Measurements from ENCODE around the gene DMD.

Gene DMD

DNA sequence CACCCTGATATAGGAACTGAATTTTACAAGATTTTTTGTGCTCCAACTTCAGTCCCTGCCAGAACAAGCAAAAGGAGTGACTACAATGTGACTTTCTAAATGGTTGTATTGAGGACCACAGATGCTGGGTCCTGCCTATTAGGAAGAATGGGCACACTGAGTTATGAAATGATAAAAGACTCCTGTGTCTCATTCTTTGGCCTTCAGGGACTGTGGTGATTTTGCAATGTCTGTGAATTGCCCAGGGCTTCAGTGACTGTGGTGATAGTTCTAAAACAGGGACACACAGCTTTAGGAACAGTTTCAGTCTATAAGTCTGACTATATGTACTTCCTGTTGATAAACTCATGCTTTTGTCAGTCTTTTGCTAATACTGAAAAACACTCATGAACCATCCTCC, 210.2 kb downstream of the DMD start:
- H3K27ac ChIP-seq: no peak overlapping the region
- no peak overlapping the region for H3K4me3 ChIP-seq
- DNase-seq (ENCODE audit: low spot score): no peak
- TF ChIP-seq, protein P1, sequence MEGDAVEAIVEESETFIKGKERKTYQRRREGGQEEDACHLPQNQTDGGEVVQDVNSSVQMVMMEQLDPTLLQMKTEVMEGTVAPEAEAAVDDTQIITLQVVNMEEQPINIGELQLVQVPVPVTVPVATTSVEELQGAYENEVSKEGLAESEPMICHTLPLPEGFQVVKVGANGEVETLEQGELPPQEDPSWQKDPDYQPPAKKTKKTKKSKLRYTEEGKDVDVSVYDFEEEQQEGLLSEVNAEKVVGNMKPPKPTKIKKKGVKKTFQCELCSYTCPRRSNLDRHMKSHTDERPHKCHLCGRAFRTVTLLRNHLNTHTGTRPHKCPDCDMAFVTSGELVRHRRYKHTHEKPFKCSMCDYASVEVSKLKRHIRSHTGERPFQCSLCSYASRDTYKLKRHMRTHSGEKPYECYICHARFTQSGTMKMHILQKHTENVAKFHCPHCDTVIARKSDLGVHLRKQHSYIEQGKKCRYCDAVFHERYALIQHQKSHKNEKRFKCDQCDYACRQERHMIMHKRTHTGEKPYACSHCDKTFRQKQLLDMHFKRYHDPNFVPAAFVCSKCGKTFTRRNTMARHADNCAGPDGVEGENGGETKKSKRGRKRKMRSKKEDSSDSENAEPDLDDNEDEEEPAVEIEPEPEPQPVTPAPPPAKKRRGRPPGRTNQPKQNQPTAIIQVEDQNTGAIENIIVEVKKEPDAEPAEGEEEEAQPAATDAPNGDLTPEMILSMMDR (IDR thresholded peaks at IDR 0.05): no peak

DNA sequence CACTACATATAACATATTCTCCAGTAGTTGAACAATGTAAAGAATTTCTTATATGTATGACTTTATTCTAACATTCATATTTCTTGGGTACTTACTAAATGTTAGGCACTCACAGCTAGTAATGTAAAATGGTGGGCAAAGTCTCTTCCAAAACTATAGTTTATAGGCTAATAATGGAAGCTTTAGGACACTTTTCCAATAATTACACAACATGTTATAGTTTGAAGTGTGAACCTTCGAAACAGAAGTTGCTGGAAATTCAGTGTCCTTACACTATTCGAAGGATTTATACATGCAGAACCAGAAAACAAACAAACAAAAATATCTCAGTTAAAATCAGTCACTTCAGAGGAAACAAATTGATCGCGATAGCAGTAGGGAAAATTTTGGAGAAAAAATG, 212.6 kb downstream of the DMD start:
- no peak overlapping the region for H3K27ac ChIP-seq
- TF ChIP-seq, protein P1 (IDR thresholded peaks at IDR 0.05): no peak
- no peak overlapping the region for H3K4me3 ChIP-seq
- DNase-seq (ENCODE audit: low spot score): no peak

- TF ChIP-seq, protein P1 (IDR thresholded peaks at IDR 0.05): no peak
- Histone ChIP-seq H3K27ac (no peak overlapping the region), H3K4me3 (no peak overlapping the region)
- no peak for DNase-seq (ENCODE audit: low spot score)
Observed at GRCh38 chrX:32995427-32995826, 215.9 kb downstream of the DMD start.

GRCh38 chrX:32987142-32987541, 224.2 kb downstream of the DMD start:
- Histone ChIP-seq H3K27ac (no peak overlapping the region), H3K4me3 (no peak overlapping the region)
- TF ChIP-seq, protein P1 (IDR thresholded peaks at IDR 0.05): no peak
- no peak for DNase-seq (ENCODE audit: low spot score)

DNA sequence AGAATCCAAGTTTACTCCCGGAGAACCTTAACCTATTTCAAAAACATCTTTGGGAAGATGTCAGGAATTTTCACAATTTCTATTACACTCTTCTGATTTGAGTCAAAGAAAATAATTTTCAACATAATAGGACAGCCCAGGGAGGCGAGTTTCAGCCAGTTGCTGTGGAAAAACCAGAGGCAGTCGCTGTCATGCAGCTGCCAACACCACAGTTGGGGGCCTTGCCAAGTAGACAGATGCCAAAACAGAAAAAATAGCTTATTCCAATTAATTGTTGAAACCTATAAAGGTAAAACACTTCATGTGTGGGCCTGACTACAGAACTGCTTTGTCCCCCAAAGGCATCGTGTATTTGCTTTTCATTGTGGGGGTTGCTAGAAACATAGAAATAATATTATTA, 225.8 kb downstream of the DMD start:
- no peak for DNase-seq (ENCODE audit: low spot score)
- no peak overlapping the region for H3K4me3 ChIP-seq
- H3K27ac ChIP-seq: no peak overlapping the region
- TF ChIP-seq, protein P1 (IDR thresholded peaks at IDR 0.05): no peak

DNA sequence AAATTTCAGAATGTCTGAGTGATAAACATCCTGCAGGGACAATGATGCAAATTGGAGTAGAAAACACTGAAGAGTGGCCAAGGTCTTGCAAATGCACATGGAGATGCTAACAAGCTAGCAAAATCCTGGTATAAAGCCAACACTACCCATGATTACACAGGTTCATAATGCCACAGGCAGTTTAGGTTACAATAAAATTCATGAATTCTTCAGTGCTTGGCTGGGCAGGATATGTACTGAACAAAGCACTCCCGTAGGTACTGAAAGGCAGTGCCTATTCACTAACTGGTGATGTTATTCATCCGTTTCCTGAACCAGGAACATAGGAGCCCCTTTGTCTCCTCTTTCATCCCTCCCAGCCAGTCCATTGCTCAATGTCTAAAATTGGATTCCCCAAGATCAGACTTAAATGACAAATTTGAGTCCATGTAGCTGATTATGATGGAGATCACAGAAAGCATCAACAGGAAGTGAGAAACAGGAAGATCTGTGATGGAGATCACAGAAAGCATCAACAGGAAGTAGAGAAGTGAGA, 244.5 kb downstream of the DMD start:
- TF ChIP-seq, protein P1 (IDR thresholded peaks at IDR 0.05): no peak
- no peak for DNase-seq (ENCODE audit: low spot score)
- Histone ChIP-seq H3K27ac (no peak overlapping the region), H3K4me3 (no peak overlapping the region)

DNA sequence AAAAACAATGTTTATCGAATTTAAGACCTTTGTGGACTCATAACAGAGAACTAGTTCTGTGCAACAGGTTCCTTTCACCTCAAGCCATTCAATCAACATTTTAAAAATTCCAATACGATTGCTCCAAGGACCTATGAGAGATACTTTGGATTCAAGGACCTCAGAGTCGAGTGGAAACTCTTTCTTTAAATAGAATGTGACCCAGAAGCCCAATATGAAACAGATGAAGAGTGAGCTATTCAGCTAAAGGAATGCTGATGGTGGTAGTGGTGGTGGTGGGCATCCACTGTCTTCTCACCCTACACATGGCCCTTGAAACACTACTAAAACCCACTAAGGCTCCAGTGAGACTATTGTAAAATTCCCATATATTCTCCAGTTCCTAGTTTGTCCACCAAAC, 257.2 kb downstream of the DMD start:
- no peak overlapping the region for H3K27ac ChIP-seq
- TF ChIP-seq, protein P1 (IDR thresholded peaks at IDR 0.05): no peak
- no peak for DNase-seq (ENCODE audit: low spot score)
- H3K4me3 ChIP-seq: no peak overlapping the region
